Measurements from ENCODE around the gene GTF2F2. TPM values are rescaled to one million over a fixed set of nuclear protein-coding genes. Genes with fewer than 3 reads are reported as not detected.

GTF2F2 gene
- total RNA-seq, 1 experiment from 2014 or later, result 40.1 TPM

DNA sequence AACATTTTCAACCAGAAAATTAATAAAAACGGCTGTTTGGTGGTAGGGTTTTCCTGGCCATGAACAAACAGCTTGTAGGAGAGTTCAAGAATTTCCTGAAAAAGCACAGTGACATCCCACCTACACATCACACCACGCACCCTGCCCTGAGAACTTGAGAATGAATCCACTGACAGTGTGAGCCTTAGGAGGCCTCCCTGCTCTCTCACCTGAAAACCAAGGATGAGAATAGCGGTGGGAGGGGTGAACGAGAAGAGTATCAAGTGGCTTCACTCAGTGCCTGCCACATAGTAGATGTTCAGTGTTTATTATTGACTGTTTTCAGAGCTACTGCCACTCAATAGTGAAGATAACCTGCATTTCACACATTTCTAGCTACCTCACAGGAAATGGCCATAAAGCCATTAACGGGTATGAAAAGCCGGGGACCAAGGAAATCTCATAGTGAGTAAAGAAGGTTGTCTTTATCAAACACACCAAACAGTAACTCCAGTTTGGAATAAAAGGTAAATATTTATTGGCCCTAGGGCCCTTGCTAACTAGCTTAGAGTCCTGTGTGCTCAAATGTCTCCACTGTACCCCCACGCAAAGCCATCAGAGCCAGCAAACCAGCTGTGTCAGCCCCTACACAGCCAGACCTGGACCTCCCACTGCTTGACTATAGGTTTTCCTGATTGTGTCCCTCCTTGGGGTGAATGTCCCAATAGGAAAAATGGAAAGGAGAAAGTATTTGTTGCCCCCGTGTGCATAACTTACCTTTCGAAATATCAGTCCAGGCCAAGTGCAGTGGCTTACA is 180.1 kb downstream of the GTF2F2 start:
- Histone ChIP-seq H3K27me3 (ENCODE audit: insufficient read depth, low read length) (no peaks in the 10 kb centered on the region), H2AFZ (ENCODE audit: low read depth, low read length, poor library complexity, severe bottlenecking) (no peak overlapping the region), H3K4me2 (ENCODE audit: low read length) (no peak overlapping the region), H3K36me3 (ENCODE audit: control insufficient read depth in 1 of 2, insufficient read depth in 2 of 2, low read length in 2 of 2) (no peaks in the 10 kb centered on the region), H3K9me2 (ENCODE audit: insufficient read depth) (no peaks in the 10 kb centered on the region), H3K27ac (ENCODE audit: low read depth, low read length) (no peak overlapping the region), H3K4me1 (ENCODE audit: control insufficient read depth in 1 of 2, insufficient read depth in 2 of 2, low read length in 2 of 2) (peaks cover 0 to 7% of the 10 kb centered on the region in 2 experiments; a peak in 1 of 4 replicates), H3K9me3 (ENCODE audit: control insufficient read depth in 1 of 2, insufficient read depth in 1 of 2, low read depth in 1 of 2, low read length in 2 of 2) (no peaks in the 10 kb centered on the region), H3K79me2 (ENCODE audit: insufficient read depth, low read length) (no peaks in the 10 kb centered on the region), H4K20me1 (ENCODE audit: insufficient read depth) (no peaks in the 10 kb centered on the region), H3K9ac (ENCODE audit: low read length) (no peak overlapping the region), H3K4me3 (replicated peaks in 1 of 2; ENCODE audit: low read depth in 1 of 2, low read length in 2 of 2) (no peak overlapping the region)
- intact Hi-C loops (cut with micrococcal nuclease), result loop anchor here (10.0 kb wide), 2 partner anchors 816 to 1396 kb away; no protein-coding TSS in a partner anchor
- CTCF ChIA-PET, result interaction anchor here (1.1 kb wide), 1 partner anchor 19 kb away, joined by 3 read pairs; no protein-coding TSS in a partner anchor
- TF ChIP-seq EGR1 (IDR thresholded peaks at IDR 0.05; ENCODE audit: low read depth), result no peak
- TF ChIP-seq ELF1 (IDR thresholded peaks at IDR 0.05; ENCODE audit: borderline replicate concordance, low read depth), result no peak
- TF ChIP-seq YY1 (IDR thresholded peaks at IDR 0.05; ENCODE audit: extremely low read depth, insufficient replicate concordance, low read depth, low read length), result no peak
- ATAC-seq, result no peak
- POLR2A ChIA-PET, result no interaction called here
- RAD21 ChIA-PET (ENCODE audit: low non-redundant PET in 1 of 2, low total read pairs in 2 of 2, uncharacterized antibody in 2 of 2, unreplicated experiment in 2 of 2), result no interaction called here
- no TSS peak for BruUV-seq (replicated peaks)
- no peak for DNase-seq (ENCODE audit: low read depth, low spot score)

DNA sequence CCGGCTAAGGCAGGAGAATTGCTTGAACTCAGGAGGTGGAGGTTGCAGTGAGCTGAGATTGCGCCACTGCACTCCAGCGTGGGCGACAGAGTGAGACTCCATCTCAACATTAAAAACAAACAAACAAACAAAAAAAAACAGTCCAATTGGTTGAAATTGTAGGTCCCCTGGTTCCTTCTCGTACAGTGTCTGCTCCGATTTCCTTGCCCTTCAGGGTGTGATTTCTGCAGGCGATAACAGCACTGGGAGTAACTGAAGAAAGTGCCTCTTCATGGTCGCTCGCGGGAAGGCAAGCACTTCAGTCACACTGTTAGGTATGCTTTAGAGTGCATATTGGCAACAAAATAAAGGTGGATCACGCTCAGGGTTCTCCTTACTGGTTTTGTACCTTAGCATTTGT is 181.0 kb downstream of the GTF2F2 start:
- TF ChIP-seq FOSL1 (IDR thresholded peaks at IDR 0.05; ENCODE audit: low read depth), result no peak
- no peak for TF ChIP-seq TCF7L2 (IDR thresholded peaks at IDR 0.05; ENCODE audit: borderline replicate concordance, extremely low read depth, insufficient read depth, insufficient read length)
- TF ChIP-seq JUND (IDR thresholded peaks at IDR 0.05), result no peak
- TF ChIP-seq YY1 (IDR thresholded peaks at IDR 0.05; ENCODE audit: extremely low read depth, insufficient replicate concordance, low read depth, low read length), result no peak
- TF ChIP-seq, protein P1, sequence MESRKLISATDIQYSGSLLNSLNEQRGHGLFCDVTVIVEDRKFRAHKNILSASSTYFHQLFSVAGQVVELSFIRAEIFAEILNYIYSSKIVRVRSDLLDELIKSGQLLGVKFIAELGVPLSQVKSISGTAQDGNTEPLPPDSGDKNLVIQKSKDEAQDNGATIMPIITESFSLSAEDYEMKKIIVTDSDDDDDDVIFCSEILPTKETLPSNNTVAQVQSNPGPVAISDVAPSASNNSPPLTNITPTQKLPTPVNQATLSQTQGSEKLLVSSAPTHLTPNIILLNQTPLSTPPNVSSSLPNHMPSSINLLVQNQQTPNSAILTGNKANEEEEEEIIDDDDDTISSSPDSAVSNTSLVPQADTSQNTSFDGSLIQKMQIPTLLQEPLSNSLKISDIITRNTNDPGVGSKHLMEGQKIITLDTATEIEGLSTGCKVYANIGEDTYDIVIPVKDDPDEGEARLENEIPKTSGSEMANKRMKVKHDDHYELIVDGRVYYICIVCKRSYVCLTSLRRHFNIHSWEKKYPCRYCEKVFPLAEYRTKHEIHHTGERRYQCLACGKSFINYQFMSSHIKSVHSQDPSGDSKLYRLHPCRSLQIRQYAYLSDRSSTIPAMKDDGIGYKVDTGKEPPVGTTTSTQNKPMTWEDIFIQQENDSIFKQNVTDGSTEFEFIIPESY (IDR thresholded peaks at IDR 0.05; ENCODE audit: extremely low read depth, insufficient replicate concordance, low read length), result no peak
- TF ChIP-seq, protein P2, sequence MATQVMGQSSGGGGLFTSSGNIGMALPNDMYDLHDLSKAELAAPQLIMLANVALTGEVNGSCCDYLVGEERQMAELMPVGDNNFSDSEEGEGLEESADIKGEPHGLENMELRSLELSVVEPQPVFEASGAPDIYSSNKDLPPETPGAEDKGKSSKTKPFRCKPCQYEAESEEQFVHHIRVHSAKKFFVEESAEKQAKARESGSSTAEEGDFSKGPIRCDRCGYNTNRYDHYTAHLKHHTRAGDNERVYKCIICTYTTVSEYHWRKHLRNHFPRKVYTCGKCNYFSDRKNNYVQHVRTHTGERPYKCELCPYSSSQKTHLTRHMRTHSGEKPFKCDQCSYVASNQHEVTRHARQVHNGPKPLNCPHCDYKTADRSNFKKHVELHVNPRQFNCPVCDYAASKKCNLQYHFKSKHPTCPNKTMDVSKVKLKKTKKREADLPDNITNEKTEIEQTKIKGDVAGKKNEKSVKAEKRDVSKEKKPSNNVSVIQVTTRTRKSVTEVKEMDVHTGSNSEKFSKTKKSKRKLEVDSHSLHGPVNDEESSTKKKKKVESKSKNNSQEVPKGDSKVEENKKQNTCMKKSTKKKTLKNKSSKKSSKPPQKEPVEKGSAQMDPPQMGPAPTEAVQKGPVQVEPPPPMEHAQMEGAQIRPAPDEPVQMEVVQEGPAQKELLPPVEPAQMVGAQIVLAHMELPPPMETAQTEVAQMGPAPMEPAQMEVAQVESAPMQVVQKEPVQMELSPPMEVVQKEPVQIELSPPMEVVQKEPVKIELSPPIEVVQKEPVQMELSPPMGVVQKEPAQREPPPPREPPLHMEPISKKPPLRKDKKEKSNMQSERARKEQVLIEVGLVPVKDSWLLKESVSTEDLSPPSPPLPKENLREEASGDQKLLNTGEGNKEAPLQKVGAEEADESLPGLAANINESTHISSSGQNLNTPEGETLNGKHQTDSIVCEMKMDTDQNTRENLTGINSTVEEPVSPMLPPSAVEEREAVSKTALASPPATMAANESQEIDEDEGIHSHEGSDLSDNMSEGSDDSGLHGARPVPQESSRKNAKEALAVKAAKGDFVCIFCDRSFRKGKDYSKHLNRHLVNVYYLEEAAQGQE (IDR thresholded peaks at IDR 0.05; ENCODE audit: low read depth), result no peak
- TF ChIP-seq, protein P3, sequence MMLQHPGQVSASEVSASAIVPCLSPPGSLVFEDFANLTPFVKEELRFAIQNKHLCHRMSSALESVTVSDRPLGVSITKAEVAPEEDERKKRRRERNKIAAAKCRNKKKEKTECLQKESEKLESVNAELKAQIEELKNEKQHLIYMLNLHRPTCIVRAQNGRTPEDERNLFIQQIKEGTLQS (IDR thresholded peaks at IDR 0.05), result no peak
- no peak for TF ChIP-seq ZFX (IDR thresholded peaks at IDR 0.05)
- no peak for TF ChIP-seq EGR1 (IDR thresholded peaks at IDR 0.05; ENCODE audit: low read depth)
- no peak for TF ChIP-seq SIN3A (IDR thresholded peaks at IDR 0.05; ENCODE audit: low read depth)
- TF ChIP-seq POLR2A (IDR thresholded peaks at IDR 0.05; ENCODE audit: borderline replicate concordance, extremely low read depth, insufficient read depth, insufficient read length), result no peak
- no peak for TF ChIP-seq ZNF274 (IDR thresholded peaks at IDR 0.05; ENCODE audit: low read depth, low read length)
- no peak overlapping the region for H3K4me2 ChIP-seq (ENCODE audit: low read length)
- no peaks in the 10 kb centered on the region for H3K36me3 ChIP-seq (ENCODE audit: control insufficient read depth in 1 of 2, insufficient read depth in 2 of 2, low read length in 2 of 2)
- no TSS peak for BruUV-seq (replicated peaks)
- ChIA-PET RAD21 (ENCODE audit: low non-redundant PET in 1 of 2, low total read pairs in 2 of 2, uncharacterized antibody in 2 of 2, unreplicated experiment in 2 of 2) (no interaction called here), POLR2A (no interaction called here), CTCF (no interaction called here)
- ATAC-seq, result no peak
- H3K79me2 ChIP-seq (ENCODE audit: insufficient read depth, low read length), result no peaks in the 10 kb centered on the region
- H3K9me2 ChIP-seq (ENCODE audit: insufficient read depth), result no peaks in the 10 kb centered on the region
- no peaks in the 10 kb centered on the region for H4K20me1 ChIP-seq (ENCODE audit: insufficient read depth)
- no peaks in the 10 kb centered on the region for H3K9me3 ChIP-seq (ENCODE audit: control insufficient read depth in 1 of 2, insufficient read depth in 1 of 2, low read depth in 1 of 2, low read length in 2 of 2)
- DNase-seq (ENCODE audit: low read depth, low spot score), result no peak
- peaks cover 0 to 7% of the 10 kb centered on the region in 2 experiments; a peak in 1 of 4 replicates for H3K4me1 ChIP-seq (ENCODE audit: control insufficient read depth in 1 of 2, insufficient read depth in 2 of 2, low read length in 2 of 2)
- H3K4me3 ChIP-seq (replicated peaks in 1 of 2; ENCODE audit: low read depth in 1 of 2, low read length in 2 of 2), result no peak overlapping the region
- intact Hi-C loops (cut with micrococcal nuclease), result loop anchor here (10.0 kb wide), 2 partner anchors 816 to 1396 kb away; no protein-coding TSS in a partner anchor
- no peak overlapping the region for H2AFZ ChIP-seq (ENCODE audit: low read depth, low read length, poor library complexity, severe bottlenecking)
- H3K27me3 ChIP-seq (ENCODE audit: insufficient read depth, low read length), result no peaks in the 10 kb centered on the region
- H3K27ac ChIP-seq (ENCODE audit: low read depth, low read length), result no peak overlapping the region
- H3K9ac ChIP-seq (ENCODE audit: low read length), result no peak overlapping the region

Data from HCT116 (cell line).